HG03135 (cell line): ENCODE data around the gene ODAD3.
A peak's percentile ranks its signal among the peaks of the same experiment; 100 is the strongest.

ENCODE experiments used
- ATAC-seq: cut with Tn5 transposase; IDR thresholded peaks from one replicate; pipeline ENCODE4 v1.9.1; 2021; ENCODE audit warnings: mild to moderate bottlenecking, moderate library complexity; ENCODE audit not compliant: unreplicated experiment

The ODAD3 gene

DNA sequence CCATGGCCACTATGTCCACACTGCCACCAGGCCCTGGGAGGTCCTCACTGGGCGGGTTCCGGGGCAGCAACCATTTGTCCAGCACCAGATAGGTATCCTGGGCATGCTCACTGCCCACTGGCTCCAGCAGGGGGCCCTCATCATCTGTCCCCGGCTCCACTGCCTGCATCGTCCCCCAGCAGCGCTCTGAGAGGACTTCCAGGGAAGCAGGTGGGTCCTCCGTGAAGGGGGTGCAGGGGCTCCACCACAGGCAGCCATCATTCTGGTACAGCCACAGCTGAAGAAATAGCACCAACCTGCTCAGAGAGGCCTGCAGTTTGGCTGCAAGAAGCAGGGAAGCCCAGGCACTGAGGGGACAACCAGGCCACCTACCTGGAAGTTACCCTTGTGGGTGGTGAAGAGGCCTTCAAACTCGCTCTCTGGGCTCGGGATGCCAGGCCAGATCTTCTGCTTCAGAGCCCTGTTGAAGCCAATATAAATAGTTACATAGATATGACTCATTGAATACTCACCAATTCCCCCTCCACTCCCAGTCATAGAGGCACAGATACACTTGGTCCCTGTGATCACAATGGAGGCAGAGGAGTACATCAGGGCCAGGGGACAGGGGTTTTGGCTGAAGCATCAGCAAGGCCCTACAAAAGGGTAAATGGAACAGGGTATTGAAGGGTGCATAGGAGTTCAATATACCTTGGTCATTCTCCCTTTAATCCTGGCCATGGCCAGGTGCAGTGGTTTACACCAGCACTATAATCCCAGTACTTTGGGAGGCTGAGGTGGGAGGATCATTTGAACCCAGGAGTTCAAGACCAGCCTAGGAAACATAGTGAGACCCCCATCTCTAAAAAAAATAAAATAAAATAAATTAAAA lies 56.4 kb downstream of the ODAD3 start:
- ATAC-seq = no peak

- no peak for ATAC-seq
Observed at GRCh38 chr19:11377756-11378155, 57.2 kb downstream of the ODAD3 start.

GRCh38 chr19:11377237-11377636 lies 57.7 kb downstream of the ODAD3 start:
- ATAC-seq = no peak

GRCh38 chr19:11375143-11375948 lies 59.6 kb downstream of the ODAD3 start:
- ATAC-seq = peak; percentile 27

DNA sequence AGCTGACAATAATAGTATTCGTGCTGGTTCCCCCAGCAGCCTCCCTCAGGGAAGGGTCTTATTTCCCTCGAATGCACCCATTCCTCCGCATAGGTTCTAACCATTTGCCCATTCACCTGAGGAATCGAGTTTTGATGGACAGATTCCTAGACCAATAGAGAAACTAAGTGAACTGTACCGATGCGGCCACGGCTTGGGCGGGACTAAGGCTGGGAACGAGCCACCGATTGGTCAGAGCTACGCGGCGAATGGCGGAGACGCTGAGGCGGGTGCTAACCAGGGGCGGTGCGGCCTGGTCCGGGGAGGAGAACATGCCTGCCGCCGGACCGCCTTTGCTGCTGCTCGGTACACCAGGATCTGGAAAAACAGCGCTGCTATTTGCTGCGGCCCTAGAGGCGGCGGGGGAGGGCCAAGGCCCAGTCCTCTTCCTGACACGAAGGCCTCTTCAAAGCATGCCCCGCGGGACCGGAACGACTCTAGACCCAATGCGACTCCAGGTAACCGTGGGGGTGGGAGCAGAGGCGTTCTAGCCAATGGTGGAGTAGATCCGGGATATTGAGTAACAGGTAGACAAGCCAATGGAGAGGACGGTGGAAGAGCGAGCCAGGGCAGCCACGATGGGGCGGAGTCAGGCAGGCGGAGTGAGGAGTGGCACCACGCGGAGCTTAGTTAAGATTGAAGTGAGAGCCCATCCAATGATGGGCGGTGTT lies 60.3 kb downstream of the ODAD3 start, which contains the start of gene SWSAP1:
SWSAP1 (plus strand) TSS at position 234 of the 710 bp plus-strand sequence; CDS start at position 249, 15 bp downstream.
- ATAC-seq = peak; percentile 83

DNA sequence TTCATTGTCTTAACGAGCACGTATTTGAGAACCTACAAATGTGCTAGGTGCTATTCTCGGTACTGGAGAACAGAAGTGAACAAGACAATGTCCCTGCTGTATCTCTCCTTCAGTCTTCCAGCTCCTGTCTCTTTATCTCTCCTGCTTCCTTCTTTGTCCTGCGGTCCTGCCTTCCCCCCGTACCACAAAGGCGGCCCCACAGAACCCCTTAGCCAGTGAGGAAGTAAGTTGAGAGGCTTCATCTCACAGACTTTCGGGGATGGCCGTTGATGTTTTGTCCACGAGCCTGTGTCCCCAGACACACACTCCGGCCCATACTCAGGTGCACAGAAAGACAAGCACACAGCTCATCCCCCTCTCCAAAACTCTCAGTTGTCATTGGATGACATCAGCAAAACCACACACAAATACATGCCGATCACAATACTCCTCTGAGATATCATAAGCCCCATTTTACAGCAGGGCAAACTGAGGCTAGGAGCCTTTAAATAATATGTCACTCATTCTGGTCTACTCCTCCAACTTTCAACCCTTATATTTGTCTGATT lies 61.0 kb downstream of the ODAD3 start:
- ATAC-seq = no peak

- ATAC-seq = no peak
Observed at GRCh38 chr19:11373166-11373884, 61.6 kb downstream of the ODAD3 start.

GRCh38 chr19:11370744-11371143 lies 64.2 kb downstream of the ODAD3 start:
- ATAC-seq = no peak
